ENCODE results near the gene XPO1.
"Not testable (repeated sequence)": the region's sequence is repeated elsewhere in the genome, so short reads cannot be mapped to it uniquely, and the experiment has no call there.

XPO1 gene

DNA sequence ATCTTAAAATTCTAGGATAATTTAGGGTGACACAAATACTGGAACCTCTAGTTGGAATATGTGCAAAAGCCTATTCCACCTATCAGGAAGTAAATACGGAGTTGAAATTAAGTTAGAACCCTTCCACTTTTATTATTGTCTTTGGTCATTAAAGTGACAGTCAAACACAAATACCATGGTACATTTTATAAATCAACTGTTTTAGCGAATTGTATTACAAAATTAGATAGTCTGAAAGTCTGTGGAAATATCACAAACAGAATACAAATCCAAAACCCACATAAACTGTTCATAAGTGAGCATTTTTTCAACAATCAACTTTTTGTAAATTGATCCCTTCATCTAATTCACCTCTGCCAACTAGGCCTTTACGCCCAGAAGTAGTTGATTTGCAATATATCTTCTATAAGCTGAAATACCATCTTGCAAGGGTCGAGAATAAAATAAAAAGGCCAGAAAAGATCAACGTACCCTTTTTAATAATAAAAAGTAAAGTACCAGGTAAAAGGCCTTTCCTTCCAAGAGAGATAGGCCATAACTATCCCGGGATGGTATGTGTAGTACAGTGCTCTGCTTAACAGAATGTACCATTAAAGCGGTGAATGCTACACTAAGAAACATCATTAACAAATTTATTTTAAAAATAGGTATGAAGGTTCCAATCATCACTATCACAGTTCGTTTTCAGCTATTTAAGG is 68.6 kb downstream of the XPO1 start:
- peak overlapping the region; percentile 96 for H3K27ac ChIP-seq
- TF ChIP-seq, protein P1, sequence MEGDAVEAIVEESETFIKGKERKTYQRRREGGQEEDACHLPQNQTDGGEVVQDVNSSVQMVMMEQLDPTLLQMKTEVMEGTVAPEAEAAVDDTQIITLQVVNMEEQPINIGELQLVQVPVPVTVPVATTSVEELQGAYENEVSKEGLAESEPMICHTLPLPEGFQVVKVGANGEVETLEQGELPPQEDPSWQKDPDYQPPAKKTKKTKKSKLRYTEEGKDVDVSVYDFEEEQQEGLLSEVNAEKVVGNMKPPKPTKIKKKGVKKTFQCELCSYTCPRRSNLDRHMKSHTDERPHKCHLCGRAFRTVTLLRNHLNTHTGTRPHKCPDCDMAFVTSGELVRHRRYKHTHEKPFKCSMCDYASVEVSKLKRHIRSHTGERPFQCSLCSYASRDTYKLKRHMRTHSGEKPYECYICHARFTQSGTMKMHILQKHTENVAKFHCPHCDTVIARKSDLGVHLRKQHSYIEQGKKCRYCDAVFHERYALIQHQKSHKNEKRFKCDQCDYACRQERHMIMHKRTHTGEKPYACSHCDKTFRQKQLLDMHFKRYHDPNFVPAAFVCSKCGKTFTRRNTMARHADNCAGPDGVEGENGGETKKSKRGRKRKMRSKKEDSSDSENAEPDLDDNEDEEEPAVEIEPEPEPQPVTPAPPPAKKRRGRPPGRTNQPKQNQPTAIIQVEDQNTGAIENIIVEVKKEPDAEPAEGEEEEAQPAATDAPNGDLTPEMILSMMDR (conservative IDR thresholded peaks at IDR 0.05; ENCODE audit: low read depth), result no peak
- CTCF ChIA-PET, result interaction anchor here (0.6 to 0.7 kb wide), 4 partner anchors 9 to 502 kb away, joined by 3 to 7 read pairs (median 4); no protein-coding TSS in a partner anchor
- POLR2A ChIA-PET (ENCODE audit: low non-redundant PET), result no interaction called here
- peak; percentile 14 for DNase-seq (ENCODE audit: low spot score)

DNA sequence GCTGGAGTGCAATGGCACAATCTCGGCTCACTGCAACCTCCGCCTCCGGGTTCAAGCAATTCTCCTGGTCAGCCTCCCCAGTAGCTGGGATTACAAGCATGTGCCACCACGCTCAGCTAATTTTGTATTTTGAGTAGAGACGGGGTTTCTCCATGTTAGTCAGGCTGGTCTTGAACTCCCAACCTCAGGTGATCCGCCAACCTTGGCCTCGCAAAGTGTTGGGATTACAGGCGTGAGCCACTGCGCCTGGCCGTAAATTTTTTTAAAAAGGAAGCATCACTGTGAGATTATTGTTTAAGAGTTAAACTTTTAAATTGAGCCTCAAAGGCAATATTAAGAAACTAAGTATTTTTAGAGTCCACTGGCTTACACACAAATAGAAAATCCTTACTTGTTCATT is 69.9 kb downstream of the XPO1 start:
- POLR2A ChIA-PET (ENCODE audit: low non-redundant PET); H3K27ac ChIP-seq; CTCF ChIA-PET; DNase-seq (ENCODE audit: low spot score): not testable (repeated sequence)

GRCh38 chr2:61465045-61465444 is 73.1 kb downstream of the XPO1 start:
- TF ChIP-seq, protein P1 (conservative IDR thresholded peaks at IDR 0.05; ENCODE audit: low read depth), result no peak
- CTCF ChIA-PET, result interaction anchor here (0.7 kb wide), 1 partner anchor 148 kb away, joined by 3 read pairs; no protein-coding TSS in a partner anchor
- POLR2A ChIA-PET (ENCODE audit: low non-redundant PET), result no interaction called here
- DNase-seq (ENCODE audit: low spot score), result no peak
- H3K27ac ChIP-seq, result no peak overlapping the region

GRCh38 chr2:61463769-61464475 is 74.2 kb downstream of the XPO1 start:
- no peak for DNase-seq (ENCODE audit: low spot score)
- TF ChIP-seq, protein P1 (conservative IDR thresholded peaks at IDR 0.05; ENCODE audit: low read depth), result no peak
- ChIA-PET POLR2A (ENCODE audit: low non-redundant PET) (no interaction called here), CTCF (interaction anchor here (0.7 kb wide), 1 partner anchor 31 kb away, joined by 3 read pairs; no protein-coding TSS in a partner anchor)
- H3K27ac ChIP-seq, result no peak overlapping the region

DNA sequence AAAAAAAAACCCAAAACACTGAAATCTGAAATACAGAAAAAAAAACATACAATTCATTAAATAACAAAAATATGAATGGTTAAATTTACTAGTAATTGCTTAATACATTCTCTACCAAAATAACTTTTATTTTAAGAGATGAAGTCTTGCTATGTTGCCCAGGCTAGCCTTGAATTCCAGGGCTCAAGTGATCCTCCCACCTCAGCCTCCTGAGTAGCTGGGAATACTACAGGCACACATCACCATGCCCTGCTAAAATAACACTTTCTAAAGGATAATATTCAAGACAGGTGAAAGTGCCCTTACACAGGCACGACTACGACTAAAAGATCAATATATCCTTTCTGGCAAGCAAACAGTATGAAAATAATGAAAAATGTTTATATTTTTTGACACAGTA is 76.8 kb downstream of the XPO1 start:
- POLR2A ChIA-PET (ENCODE audit: low non-redundant PET), result interaction anchor here (0.8 kb wide), 1 partner anchor 78 kb away, joined by 5 read pairs; no protein-coding TSS in a partner anchor
- CTCF ChIA-PET, result interaction anchor here (0.6 to 0.8 kb wide), 3 partner anchors 18 to 142 kb away, joined by 4 to 6 read pairs (median 6); no protein-coding TSS in a partner anchor
- H3K27ac ChIP-seq, result no peak overlapping the region
- no peak for DNase-seq (ENCODE audit: low spot score)
- TF ChIP-seq, protein P1 (conservative IDR thresholded peaks at IDR 0.05; ENCODE audit: low read depth), result no peak

DNA sequence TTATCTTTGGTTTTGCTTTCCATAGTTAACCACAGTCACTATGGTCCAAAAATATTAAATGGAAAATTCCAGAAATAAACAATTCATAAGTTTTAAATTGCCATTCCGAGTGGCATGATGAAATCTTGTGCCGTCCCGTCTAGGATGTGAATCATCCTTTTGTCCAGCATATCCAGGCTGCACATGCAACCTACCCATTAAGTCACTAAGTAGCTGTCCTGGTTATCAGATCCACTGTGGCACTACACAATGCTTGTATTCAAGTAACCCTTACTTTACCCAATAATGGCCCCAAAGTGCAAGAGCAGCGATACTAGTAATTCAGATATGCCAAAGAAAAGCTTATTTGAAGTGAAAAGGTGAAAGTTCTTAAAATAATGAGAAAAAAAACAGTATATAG is 78.0 kb downstream of the XPO1 start:
- peak overlapping the region; percentile 69 for H3K27ac ChIP-seq
- POLR2A ChIA-PET (ENCODE audit: low non-redundant PET), result interaction anchor here (0.6 kb wide), 1 partner anchor 59 kb away, joined by 18 read pairs; no protein-coding TSS in a partner anchor
- peak; percentile 39 for DNase-seq (ENCODE audit: low spot score)
- CTCF ChIA-PET, result interaction anchor here (0.6 to 0.7 kb wide), 2 partner anchors 14 to 52 kb away, joined by 3 to 4 read pairs; no protein-coding TSS in a partner anchor
- TF ChIP-seq, protein P1 (conservative IDR thresholded peaks at IDR 0.05; ENCODE audit: low read depth), result no peak

Data from RWPE1 (cell line).